Ascending aorta (tissue), 2 donors: Measurements from ENCODE around the gene MIEN1. TPM values are rescaled to one million over a fixed set of nuclear protein-coding genes. Genes with fewer than 3 reads are reported as not detected.
"Not testable (repeated sequence)": the region's sequence is repeated elsewhere in the genome, so short reads cannot be mapped to it uniquely, and the experiment has no call there.

Experiments used
- DNase-seq, 2 donors: peaks; one replicate each; pipeline ENCODE4 v3.0.0-alpha.2; 2019; ENCODE audit warnings: low spot score in 2 of 2
- H3K27ac ChIP-seq, 2 donors: fragments of 200-600 bp; sonication (generic); one replicate each; pipeline ENCODE4 v1.5.1; 2016 to 2017; ENCODE audit warnings: mild to moderate bottlenecking in 1 of 2
- H3K27me3 ChIP-seq: fragments of 200-600 bp; sonication (generic); one replicate; pipeline ENCODE4 v1.5.1; 2017
- H3K36me3 ChIP-seq, 2 donors: fragments of 200-600 bp; sonication (generic); one replicate each; pipeline ENCODE4 v1.5.1; 2016
- H3K4me1 ChIP-seq, 2 donors: fragments of 200-600 bp; sonication (generic); one replicate each; pipeline ENCODE4 v1.5.1; 2016 to 2017; ENCODE audit warnings: mild to moderate bottlenecking in 1 of 2
- H3K4me3 ChIP-seq, 2 donors: fragments of 200-600 bp; sonication (generic); one replicate each; pipeline ENCODE4 v1.5.1; 2016 to 2017; ENCODE audit warnings: mild to moderate bottlenecking in 1 of 2
- H3K9me3 ChIP-seq, 2 donors: fragments of 200-600 bp; sonication (generic); one replicate each; pipeline ENCODE4 v1.5.1; 2016
- CTCF ChIP-seq, 3 experiments: fragments of 200-600 bp in 2 of 3; fragments of 450-650 bp in 1 of 3; sonication (generic) in 2 of 3; IDR thresholded peaks; one replicate each; pipeline ENCODE4 v1.5.1; 2016 to 2019; ENCODE audit warnings: antibody characterized with exemption in 3 of 3, mild to moderate bottlenecking in 1 of 3, moderate library complexity in 1 of 3
- intact Hi-C: fragments of 100-400 bp; cut with DNase I; formaldehyde crosslinking; loops from one replicate; pipeline ENCODE4 v1.15.1; 2023
- total RNA-seq: library from RNA; depleted of rRNA; stranded (reverse); fragments of >200 nt; gene quantifications from one replicate; pipeline ENCODE4 v1.1.0, GENCODE V29; 2016

Gene MIEN1
- total RNA-seq, 1 donor from 2014 or later = 64.2 TPM

GRCh38 chr17:39751016-39751543, 20.7 kb upstream of the MIEN1 start:
- no peak for TF ChIP-seq CTCF (IDR thresholded peaks at IDR 0.05)
- H3K36me3 ChIP-seq = no peaks in the 10 kb centered on the region
- H3K27ac ChIP-seq = no peak overlapping the region
- H3K4me1 ChIP-seq = peaks cover 3 to 17% of the 10 kb centered on the region in 2 donors
- H3K4me3 ChIP-seq = no peak overlapping the region
- no peaks in the 10 kb centered on the region for H3K27me3 ChIP-seq
- H3K9me3 ChIP-seq = no peaks in the 10 kb centered on the region
- intact Hi-C loops = loop anchor here (5.0 kb wide), 2 partner anchors 114 to 289 kb away; partner anchors contain the start of genes CDK12 and STARD3
- DNase-seq = no peak

DNA sequence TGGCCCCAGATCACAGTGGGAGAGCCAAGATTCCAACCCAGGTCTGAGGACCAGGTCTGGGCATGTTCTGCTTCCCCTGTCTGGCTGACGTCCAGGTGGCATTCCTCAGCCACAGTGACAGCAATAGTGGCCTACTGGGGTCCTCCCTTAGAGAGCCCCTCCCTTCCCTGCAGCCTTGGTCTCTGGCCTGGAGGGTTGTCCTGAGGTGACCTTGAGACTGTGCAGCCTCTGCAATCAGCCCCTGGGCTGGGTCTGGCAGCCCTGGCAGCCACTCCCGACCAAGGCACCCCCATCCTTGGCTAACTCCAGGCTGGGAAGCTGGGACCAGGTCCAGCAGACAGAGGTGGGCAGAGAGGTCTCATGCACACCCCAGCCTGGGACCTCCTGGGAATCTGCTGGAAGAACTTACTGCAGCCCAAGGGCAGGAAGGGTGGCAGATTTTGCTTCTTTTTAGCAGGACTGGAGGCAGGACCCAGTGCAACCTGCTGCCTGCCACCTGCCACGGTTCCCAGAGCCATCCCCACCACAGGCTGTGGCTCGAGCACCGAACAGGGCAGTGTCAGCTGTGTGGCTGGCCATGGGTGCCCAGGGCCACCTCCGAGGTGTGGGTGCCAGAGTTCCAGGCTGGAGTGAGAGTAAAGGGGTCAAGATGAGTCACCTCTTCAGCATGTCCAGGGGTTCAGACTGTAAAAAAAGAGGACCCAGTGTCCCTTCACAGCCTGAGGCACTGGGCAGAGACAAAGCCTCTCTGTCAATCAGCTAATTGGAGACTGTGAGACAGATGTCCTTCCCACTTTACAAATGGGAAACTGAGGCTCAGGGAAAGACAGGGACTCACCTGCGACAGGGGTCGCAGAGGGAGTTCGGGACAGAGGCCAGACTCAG, 20.0 kb upstream of the MIEN1 start:
- intact Hi-C loops = loop anchor here (5.0 kb wide), 2 partner anchors 113 to 288 kb away; partner anchors contain the start of genes CDK12 and STARD3
- H3K27ac ChIP-seq = no peak overlapping the region
- no peak for DNase-seq
- no peak for TF ChIP-seq CTCF (IDR thresholded peaks at IDR 0.05)
- no peak overlapping the region for H3K4me3 ChIP-seq
- H3K4me1 ChIP-seq = peaks cover 3 to 17% of the 10 kb centered on the region in 2 donors
- no peaks in the 10 kb centered on the region for H3K36me3 ChIP-seq
- H3K27me3 ChIP-seq = no peaks in the 10 kb centered on the region
- H3K9me3 ChIP-seq = no peaks in the 10 kb centered on the region

DNA sequence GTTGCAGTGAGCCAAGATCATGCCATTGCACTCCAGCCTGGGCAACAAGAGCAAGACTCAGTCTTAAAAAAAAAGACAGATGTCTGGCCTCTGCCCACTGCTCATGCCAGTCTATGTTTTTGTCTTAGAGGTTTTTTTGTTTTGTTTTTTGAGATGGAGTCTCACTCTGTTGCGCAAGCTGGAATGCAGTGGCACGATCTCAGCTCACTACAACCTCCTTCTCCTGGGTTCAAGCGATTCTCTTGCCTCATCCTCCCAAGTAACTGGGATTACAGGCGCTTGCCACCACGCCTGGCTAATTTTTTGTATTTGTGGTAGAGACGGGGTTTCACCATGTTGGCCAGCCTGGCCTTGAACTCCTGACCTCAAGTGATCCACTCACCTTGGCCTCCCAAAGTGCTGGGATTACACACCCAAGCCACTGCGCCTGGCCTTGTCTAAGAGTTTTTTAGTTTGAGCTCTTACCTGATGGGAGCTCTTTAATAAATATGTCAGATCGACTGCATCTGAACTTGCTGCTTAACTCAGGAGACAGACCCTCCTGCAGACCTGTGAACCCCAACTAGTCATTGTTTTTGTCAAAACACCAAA, 18.2 kb upstream of the MIEN1 start:
- H3K36me3 ChIP-seq, H3K27ac ChIP-seq, H3K4me3 ChIP-seq, H3K27me3 ChIP-seq, DNase-seq, intact Hi-C loops, H3K9me3 ChIP-seq: not testable (repeated sequence)
- H3K4me1 ChIP-seq = peaks cover 3 to 11% of the 10 kb centered on the region in 2 donors

DNA sequence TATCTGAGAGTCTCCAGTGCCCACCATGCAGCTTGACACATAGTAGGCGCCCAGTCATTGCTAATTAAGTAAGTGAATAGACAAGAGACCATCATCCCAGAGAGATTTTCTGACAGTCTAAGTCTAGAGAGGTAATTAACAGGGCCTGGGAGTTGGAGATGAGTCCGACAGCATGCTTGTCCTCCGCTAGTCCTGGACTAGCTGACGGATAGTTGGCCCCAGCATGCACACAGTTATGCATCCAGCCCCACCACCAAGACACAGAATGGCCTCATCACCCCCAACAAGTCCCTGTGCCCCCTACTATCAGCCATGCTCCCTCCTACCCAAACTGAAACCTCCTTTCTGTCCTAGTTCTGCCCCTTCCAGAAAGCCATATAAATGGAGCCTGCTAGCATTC, 17.4 kb upstream of the MIEN1 start:
- H3K9me3 ChIP-seq = no peaks in the 10 kb centered on the region
- intact Hi-C loops = no loop called here
- DNase-seq = no peak
- no peaks in the 10 kb centered on the region for H3K36me3 ChIP-seq
- no peak for TF ChIP-seq CTCF (IDR thresholded peaks at IDR 0.05)
- no peak overlapping the region for H3K27ac ChIP-seq
- no peak overlapping the region for H3K4me3 ChIP-seq
- no peaks in the 10 kb centered on the region for H3K27me3 ChIP-seq
- peaks cover 0 to 7% of the 10 kb centered on the region in 2 donors for H3K4me1 ChIP-seq

- Histone ChIP-seq H3K36me3 (no peaks in the 10 kb centered on the region), H3K4me3 (no peak overlapping the region), H3K27me3 (peaks cover 3% of the 10 kb centered on the region), H3K27ac (no peak overlapping the region), H3K4me1 (peaks cover 0 to 7% of the 10 kb centered on the region in 2 donors), H3K9me3 (no peaks in the 10 kb centered on the region)
- no peak for TF ChIP-seq CTCF (IDR thresholded peaks at IDR 0.05)
- intact Hi-C loops = no loop called here
- DNase-seq = no peak
Measured at GRCh38 chr17:39746145-39746461, 15.8 kb upstream of the MIEN1 start.
